SK-N-SH treated with all-trans-retinoic acid at 6 μM for 48 hours (cell line): Measurements from ENCODE around the gene DPM1.

Source experiments
- CSDC2 ChIP-seq: fragments of 250-450 bp; sonication (Bioruptor Pico); IDR thresholded peaks from 2 replicates; pipeline ENCODE4 v1.5.0; 2020; ENCODE audit warnings: mild to moderate bottlenecking, moderate library complexity
- ESRRG ChIP-seq: fragments of 250-450 bp; sonication (Bioruptor Pico); IDR thresholded peaks from 2 replicates; pipeline ENCODE4 v1.6.1; 2021; ENCODE audit warnings: mild to moderate bottlenecking
- ZNF565 ChIP-seq: fragments of 450-650 bp; formaldehyde crosslinking; conservative IDR thresholded peaks from 2 replicates; pipeline ENCODE4 v1.5.0; 2020; ENCODE audit warnings: low read depth, mild to moderate bottlenecking, moderate library complexity

GRCh38 chr20:50999355-50999754, 41.0 kb upstream of the DPM1 start:
- TF ChIP-seq CSDC2 (CRISPR knock-in tag) (no peak), ZNF565 (no peak), ESRRG (CRISPR knock-in tag) (no peak)
